T-helper 22 cell (primary cell): ENCODE data around the gene RPAP3.

ENCODE experiments used
- DNase-seq: peaks from one replicate; pipeline ENCODE4 v3.0.0-alpha.2; 2020; ENCODE audit warnings: low read depth

The RPAP3 gene

DNA sequence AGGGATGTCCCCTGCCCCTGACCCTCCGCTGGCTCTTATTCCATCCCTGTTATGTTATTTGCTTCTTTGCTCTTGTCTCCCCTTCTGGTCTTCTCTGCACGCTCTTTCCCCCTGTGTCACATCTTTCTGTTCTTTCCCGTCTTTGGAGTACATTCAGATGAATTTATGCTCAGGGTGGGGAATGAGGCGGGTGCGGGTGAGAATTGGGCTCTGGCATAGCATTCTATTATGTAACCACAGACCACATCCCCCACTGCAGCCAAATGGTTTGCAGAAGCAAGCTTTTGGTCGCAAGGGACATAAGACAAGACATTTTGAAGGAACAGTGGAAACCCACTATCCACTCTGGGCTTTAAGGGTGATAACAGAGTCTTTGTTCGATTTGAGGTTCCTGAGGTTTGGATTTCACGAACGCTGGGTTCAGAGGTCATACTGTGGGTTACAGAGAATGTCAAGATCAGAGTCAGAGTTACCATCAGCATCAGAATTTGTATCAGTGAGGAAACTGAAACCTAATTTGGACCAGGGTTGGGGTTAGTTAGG lies 15.7 kb upstream of the RPAP3 start:
- no peak for DNase-seq

DNA sequence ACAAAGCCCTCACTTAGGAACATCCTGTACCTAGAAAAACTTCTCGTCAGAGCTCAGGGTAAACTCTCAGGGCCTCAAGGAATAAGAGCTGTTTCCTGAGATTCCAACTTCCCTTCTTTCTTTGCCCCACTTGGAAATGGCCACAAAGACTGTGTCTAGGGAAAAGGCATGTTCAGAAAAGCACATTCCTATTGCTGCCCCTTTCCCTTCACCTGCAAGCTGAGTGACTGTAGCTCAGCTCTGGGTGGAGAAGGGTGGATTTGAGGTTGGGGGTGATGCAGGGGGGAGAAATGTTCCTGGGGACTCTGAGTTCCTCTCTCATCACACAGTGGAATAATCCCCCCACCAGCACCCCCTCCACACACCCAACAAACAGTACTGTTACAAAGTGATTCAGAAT lies 12.7 kb upstream of the RPAP3 start:
- no peak for DNase-seq

DNA sequence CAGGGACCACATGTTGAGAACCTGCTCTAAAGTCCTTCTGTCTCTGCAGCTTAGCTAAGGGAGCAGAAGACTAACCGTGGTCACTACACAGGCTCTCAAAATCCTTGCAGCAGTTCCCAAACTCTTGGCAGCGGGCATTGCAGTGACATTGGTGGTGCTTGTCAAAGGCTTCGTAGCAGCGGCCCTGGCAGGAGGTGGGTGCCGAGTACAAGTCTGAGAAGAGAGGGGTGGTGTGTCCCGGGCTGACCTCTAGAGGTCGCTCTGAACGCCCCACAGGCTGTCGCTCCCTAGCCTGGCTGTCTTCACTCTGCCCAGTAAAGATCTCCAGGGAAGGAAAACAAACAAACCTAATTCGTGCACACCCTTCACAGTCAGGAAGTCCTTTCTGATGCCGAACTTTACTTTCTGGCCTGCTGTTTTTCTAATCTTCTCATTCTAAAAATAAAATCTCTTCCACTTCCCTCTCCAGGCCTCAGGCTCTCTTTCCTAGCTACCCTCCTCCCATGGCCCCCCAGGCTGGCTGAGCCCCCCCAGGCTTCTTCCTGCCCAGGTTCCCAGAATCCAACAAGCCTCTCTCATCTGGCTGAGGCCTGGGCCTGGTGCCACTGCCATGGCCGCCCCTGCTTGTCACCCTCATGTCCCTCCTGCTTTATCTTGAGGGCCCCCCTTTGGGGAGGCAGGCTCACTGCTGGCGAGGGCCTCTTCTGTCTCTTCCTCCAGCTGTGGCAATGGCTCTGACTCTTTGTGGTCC lies 11.8 kb upstream of the RPAP3 start:
- DNase-seq, result no peak

DNA sequence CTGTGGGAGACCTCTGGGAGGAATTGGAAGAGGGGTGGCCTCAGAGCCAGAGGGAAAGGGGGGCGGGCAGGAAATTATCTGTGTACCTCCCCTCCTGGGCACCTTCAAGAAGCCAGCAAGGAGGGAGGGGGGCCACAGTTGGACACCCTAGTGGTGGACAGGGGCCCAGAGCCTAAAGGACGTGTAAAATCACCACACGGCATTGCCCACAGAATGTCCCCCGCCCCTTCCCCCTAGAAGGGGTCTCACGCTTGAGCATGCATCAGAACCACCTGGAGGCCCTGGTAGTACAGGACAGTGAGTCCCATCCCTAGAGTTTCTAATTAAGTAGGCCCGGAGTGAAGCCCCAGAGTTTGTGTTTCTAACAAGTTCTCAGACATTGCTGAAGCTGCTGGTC lies 11.2 kb upstream of the RPAP3 start:
- no peak for DNase-seq

DNA sequence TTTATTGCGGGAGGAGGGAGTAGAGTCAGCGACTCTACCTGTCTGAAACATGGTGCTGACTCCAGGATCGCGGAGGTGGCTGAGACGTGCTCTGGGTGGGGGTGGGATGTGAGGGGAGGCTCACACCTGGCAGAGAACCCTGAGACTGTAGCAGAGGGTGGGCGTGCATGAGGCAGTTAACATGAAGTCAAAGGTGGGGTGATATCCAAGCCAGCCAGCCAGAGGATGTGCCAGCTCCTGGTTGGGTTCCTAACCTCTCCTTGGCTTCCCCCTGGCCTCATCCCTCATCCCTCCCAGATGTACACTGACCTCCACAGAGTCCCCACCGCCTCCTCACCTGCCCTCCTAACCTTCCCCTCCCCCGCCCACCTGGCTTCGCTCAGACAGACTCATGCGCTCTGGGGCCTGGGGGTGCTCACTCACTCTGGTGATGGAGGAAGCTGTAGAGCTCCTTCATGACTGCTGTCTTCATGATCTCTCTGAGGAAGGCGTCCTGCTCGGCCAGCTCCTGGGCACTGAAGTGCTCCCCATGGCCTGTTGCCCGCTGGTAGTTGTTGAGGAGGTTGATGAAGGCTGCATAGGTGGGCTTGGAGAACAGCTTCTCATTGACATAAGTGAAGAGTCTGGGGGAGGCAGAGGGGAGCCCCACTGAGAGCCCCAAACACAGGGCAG lies 10.2 kb upstream of the RPAP3 start:
- no peak for DNase-seq

DNA sequence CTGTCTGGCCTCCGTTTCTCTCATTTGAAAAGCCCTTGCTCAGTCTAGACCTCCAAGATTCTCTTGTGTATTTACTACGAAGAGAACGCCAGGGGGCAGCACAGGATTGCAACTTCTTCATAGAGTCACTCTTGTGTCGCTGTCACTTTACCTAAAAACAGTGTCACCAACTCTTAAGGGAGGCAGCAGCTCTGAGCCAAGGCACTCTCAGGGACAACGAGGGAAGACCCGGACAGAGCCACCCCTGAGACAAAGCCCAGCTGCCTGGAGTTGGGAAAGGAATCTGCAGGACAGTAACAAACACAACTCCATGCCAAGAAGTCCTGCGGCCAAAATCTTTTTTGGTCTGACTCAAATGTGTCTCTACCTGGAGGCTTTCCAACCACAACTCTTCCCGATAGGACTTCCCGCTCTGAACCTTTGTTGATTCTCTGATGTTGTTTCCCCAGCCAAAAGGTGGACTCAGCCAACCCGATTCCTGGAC lies 9.6 kb upstream of the RPAP3 start:
- DNase-seq, result peak; percentile 48

DNA sequence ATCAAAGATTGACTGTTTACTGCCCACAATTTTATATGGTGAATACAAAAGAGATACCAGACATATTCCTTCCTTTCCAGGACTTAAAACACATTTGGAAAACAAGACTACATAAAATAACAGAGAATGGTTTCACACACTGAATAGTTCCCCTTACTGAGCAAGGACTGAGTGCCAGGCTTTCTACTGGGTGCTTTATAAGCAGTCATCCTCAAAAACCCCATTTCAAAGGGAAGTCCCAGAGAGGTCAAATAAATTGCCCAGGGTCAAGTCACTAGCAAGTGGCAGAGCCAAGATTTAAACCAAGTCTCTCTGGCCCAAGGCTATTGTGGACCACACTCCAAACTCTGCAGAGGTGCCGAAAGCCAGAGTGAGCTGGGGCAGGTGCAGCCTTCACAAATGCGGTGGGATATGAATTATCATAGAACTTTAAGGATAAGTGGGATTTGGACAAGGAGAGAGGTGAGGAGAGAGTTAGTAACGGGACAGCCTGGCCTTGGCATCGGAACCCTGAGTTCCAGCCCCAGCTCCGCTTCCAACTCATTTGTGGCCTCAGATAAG lies 9.1 kb upstream of the RPAP3 start:
- no peak for DNase-seq

DNA sequence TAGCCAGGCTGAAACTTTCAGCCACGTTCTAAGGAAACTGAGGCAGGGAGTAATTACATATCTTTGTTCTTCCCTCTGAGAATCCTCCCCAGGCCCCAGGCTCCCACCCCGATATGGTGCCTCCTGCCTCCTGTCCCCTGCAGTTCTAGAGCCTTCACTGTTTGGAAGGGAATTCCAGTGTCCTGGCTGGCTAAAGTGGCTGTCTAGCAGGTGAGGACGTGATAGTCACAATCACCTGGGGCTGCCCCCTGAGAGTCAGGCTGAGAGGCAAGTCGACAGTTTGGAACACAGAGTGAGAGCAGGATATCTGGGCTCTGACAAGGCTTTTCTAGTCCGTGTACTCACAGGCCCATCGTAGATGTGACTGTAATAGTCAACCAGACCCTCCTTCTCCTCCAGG lies 6.3 kb upstream of the RPAP3 start:
- DNase-seq, result no peak

DNA sequence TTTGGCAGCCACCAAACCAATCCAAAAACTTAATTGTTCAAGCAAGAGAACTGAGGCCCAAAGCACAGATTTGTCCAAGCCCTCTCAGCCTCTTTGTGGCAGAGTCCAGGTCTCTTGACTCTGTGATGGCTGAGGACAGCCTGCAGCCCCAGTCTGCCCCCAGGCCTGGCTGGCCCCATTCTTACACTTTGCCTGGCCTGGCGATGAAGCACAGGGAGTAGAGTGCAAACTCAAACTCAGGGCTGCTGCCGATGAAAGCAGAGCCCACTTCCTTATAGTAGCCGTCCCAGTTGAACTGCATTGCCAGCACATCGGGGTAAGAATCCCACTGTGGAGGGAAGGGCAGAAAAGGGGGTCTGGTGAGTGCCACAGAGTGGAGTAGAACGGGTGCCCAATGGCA lies 5.6 kb upstream of the RPAP3 start:
- no peak for DNase-seq

DNA sequence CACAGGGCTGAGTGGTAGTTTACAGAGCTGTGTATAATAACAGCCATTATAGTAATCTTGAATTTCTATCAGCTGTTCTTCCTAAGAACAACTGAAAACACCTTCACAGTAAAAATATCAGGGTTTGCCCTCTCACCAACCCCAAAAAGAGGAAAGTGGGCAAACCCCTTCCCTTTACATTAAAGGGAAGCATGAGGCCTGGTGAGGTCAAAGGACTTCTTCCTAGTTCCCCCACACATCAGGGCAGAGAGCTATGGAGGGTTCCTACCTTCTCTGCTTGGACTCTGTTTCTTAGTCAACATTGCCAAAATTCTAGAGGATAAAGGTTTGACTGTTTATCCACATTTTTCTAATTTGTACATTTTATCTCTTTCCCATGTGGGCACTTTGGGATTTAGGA lies 4.4 kb upstream of the RPAP3 start:
- DNase-seq, result no peak

DNA sequence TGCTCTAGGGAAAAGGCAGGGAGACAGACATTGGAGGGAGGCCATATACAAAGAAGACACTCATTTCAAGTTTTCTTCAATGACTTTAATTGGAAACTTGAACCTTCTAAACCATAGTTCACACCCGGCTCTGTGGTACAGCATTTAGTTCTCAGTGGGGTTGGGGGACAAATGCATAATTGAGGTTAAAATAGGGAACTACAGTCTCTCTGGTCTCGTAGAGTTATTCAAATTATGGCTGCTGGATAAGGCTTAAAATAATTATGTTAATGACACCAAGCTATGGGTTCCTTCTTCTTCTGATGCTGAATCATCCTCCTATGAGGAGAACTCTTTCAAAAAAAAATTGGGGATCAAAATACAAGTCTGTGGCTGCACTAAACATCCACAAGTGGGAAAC lies 3.8 kb upstream of the RPAP3 start:
- DNase-seq, result no peak

DNA sequence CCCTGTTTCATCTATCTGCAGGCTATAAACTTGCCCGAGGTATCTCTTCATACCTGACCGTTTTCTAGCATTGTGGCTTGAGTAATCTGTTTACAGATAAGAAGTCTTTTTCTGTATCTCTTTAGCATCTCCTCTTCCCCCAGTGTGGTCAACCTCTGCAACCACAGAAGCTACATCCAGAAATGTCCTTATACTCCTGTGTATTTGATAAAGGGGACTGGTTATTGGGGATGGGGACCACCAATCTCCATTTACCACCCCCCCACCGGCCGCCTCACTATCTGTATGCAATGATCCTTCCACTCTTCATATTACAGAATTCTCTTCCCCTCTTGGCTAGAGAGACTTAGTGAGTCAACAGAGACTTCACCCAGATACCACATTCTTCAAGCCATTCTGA lies 3.4 kb upstream of the RPAP3 start:
- DNase-seq, result no peak

DNA sequence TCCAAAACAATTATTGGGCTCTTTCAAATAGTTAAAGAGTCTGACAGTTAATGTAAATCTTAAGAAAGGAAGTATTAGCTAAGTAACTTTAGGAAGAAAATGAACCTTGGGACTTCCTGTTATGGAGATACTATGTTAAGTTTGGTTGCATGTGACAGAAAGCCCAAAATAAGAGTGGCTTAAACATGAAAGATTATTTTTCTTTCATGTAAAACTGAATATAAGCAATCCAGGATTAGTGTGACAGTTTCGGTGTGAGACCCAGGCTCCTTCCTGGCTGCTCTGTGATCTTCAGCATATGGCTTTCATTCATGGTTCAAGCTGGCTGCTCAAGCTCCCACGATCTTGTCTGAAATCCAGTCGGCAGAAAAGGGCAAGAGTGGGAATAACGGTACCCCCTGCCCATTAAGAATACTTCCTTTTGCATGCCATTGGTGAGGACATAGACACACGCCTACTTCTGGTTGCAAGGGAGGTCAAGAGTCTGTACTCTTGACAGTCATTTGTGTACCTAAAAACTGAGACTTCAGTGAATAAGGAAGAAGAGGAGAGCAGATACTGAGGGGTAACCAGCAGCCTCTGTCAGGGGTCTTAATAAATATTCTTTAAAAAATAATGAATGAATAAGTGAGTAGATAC lies 2.2 kb upstream of the RPAP3 start:
- no peak for DNase-seq

DNA sequence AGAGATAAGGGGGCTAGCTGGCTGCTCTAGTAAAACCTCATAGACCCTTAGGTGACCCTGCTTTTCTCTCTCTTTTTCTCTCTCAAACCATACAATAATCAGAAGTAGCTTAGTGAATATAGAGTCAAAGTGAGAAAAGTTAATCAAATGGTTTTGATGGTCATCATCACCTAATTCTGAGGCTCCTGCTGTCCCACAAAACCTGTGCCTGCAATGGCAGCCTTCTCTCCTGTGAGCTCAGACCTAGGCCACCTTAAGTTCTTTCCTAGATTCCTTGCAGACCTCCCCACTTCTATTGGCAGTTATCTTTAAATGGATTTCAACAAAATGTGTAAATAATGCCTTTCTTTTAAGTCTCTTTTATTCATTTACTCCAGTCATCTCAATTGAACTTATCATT lies 1.5 kb upstream of the RPAP3 start:
- no peak for DNase-seq

DNA sequence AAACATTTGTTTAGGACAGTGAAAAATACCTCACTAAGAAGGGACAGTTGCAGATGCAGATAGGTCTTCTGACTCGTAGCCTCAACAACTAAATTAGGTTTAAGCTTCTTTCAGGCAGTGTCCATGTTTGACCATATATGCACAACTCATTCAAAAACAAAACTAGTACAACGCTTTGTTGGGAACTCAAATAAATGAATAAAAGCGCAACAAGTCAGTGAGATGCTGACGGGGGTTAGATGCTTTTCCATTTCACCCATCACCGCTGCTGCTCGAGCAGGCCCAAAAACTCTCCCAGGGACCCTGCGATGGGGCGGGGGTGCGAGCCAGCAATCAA lies 633 bp downstream of the RPAP3 start:
- no peak for DNase-seq

DNA sequence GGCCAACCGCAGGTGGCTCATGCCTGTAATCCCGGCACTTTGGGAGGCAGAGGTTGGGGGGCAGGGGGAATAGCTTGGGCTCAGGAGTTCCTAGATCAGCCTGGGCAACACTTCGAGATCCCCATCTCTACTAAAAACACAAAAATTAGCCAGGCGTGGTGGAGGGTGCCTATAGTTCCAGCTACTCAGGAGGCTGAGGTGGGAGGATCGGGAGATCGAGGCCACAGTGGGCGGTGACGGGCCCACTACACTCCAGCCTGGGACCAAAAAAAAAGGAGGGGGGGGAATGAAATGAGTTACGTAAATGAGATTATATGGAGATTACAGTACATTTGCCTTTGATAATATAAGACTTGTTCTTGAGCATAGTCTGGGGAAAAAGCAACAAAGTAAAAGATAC lies 1.1 kb downstream of the RPAP3 start:
- no peak for DNase-seq

DNA sequence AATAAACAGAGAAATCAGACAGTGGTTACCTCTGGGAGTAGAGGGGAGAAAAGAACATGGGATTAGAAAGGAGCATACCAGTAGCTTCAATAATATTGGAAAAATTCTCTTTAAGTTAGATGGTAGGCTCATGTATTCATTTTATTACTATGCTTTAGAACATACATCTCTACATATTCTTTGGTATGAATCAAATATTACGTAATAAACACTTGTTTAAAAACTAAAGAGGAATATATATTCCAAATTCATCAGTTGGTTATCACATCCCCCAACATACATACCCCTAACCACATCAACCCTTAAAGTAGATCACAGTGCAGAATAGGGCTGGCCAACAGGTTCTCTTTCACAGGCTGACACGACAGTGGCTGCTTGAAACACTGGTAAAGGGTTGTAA lies 5.6 kb downstream of the RPAP3 start:
- DNase-seq, result no peak

DNA sequence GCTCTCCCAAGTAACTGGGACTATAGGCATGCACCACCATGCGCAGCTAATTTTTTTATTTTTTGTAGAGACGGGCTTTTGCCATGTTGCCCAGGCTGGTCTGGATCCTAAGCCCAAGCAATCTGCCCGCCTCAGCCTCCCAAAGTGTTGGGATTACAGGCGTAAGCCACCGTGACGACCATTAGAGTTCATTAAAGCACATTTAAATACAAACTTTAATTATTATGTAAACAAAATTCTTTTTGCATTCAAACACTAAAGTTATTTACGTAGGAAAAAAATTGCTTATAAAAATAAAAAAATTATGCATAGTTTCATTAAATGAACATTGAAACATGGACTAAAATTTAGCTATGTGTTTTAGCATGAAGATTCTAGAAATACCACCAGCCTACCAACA lies 7.2 kb downstream of the RPAP3 start:
- DNase-seq, result no peak

DNA sequence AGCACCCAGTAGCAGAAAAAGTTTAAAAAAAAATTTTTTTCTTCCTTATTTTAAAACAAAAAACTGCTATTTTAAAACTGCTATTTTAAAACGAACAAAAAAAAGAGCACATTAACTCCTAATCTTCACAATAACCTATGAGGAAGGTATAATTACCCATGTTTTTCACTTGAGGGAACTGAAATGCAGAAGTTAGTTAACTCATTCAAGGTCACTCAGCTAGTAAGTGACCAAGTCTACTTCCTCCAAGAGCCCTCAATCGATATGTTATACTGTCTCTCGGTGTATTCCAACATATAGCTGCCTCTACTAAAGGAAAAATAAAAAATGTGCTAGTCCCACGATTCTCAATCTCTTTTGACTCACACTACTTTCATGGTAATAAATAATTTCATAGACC lies 7.8 kb downstream of the RPAP3 start:
- no peak for DNase-seq

DNA sequence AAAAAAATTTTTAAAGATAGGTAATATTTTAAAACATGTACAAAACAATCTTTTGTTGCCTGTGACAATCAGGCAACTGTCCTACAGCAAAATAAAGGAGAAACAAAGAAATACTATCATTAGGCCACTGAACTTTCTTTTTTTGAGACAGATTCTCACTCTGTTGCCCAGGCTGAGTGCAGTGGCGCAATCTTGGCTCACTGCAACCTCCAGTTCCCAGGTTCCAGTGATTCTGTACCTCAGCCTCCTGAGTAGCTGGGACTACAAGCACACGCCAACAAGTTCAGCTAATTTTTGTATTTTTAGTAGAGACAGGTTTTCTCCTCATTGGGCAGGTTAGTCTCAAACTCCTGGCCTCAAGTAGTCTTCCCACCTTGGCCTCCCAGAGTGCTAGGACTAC lies 16.6 kb downstream of the RPAP3 start:
- DNase-seq, result no peak

DNA sequence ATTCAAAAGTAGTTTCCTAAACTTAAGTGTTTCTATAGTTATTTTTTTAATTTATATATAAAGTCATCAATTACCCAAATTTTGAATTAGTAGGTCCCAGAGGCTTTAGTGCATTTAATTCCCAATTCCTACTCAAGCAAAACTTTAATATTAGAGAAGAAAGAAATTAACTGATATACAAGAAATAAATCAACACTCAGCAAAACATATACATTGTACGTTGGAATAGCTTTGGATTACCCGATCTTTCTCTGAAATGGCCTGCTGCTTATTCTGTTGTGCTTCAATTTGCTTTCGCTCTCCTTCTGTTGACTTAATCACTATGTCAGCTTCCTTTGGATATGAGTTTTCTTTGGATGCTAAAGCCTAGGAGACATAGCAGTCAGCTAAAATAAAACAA lies 18.2 kb downstream of the RPAP3 start:
- DNase-seq, result no peak

DNA sequence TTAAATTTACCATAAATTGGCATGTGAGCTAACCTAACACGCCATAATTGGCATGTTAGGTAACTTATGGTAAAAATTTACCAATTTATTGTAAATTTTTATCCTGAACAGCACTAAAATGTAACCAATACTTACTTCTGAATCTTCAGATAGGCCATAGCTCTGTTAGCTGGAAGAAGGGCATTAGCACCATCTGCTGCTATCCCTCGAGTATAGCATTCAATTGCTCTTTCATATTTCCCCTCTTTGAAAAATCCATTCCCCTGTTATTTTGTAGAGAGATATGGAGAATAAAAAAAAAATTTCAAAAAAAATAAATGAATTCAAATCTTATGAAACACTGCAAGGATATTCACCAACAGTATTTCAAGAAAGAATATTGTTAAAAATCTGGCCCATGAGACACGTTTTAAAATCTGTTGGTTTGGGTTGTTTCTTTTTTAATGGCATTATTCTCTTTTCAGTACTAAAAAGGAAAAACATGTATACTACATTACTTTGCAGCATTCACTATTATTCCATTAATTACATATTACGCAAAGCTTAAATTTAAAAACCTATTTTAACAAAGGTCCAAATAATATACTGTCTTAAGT lies 19.1 kb downstream of the RPAP3 start:
- no peak for DNase-seq

DNA sequence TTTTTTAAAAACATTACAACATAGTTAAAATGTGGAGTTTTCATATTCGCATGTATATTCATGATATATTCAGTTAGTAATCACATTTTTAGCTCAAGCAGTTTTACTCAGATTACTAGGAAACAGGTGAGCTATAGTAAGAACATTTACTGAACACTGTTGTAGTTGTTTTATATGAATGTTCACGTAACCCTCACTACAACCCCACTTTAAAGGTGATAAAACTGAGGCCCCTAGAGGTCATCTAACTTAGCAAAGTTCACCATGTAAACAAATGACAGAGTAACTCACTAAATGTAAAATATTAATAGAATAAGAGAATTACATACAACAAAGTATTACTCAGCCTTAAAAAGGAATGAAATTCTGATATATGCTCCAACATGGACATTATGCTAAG lies 26.0 kb downstream of the RPAP3 start:
- no peak for DNase-seq
